GM19463 (cell line): ENCODE data around the gene SRF.
A peak's percentile ranks its signal among the peaks of the same experiment; 100 is the strongest.

ENCODE experiments used
- ATAC-seq: cut with Tn5 transposase; IDR thresholded peaks from one replicate; pipeline ENCODE4 v1.9.1; 2021; ENCODE audit warnings: mild to moderate bottlenecking, moderate library complexity; ENCODE audit not compliant: unreplicated experiment

SRF gene

GRCh38 chr6:43146709-43147688 lies 24.1 kb upstream of the SRF start:
- ATAC-seq: no peak

GRCh38 chr6:43147691-43148477 lies 23.2 kb upstream of the SRF start:
- no peak for ATAC-seq

- no peak for ATAC-seq
These were observed 21.8 kb upstream of the SRF start for GRCh38 chr6:43149265-43149664.

- ATAC-seq: no peak
These were observed 20.9 kb upstream of the SRF start for GRCh38 chr6:43150051-43150751.

- no peak for ATAC-seq
These were observed 11.5 kb upstream of the SRF start for GRCh38 chr6:43159599-43159998.

GRCh38 chr6:43163899-43164298 lies 7.2 kb upstream of the SRF start:
- ATAC-seq: no peak

- no peak for ATAC-seq
These were observed 595 bp upstream of the SRF start for GRCh38 chr6:43170417-43170930.

- ATAC-seq: no peak
These were observed 636 bp downstream of the SRF start for GRCh38 chr6:43171707-43172103.

GRCh38 chr6:43172104-43173007 lies 1.3 kb downstream of the SRF start:
- no peak for ATAC-seq

GRCh38 chr6:43173591-43174262 lies 2.7 kb downstream of the SRF start:
- ATAC-seq: no peak

- peak; percentile 70 for ATAC-seq
These were observed 3.4 kb downstream of the SRF start for GRCh38 chr6:43174263-43175112.

GRCh38 chr6:43175676-43176422 lies 4.8 kb downstream of the SRF start:
- no peak for ATAC-seq

- no peak for ATAC-seq
These were observed 5.3 kb downstream of the SRF start for GRCh38 chr6:43176423-43176786.

- ATAC-seq: no peak
These were observed 7.1 kb downstream of the SRF start for GRCh38 chr6:43178150-43178549.

GRCh38 chr6:43178951-43179830 lies 8.1 kb downstream of the SRF start:
- no peak for ATAC-seq

GRCh38 chr6:43180058-43180457 lies 9.0 kb downstream of the SRF start:
- no peak for ATAC-seq

GRCh38 chr6:43180985-43181384 lies 9.9 kb downstream of the SRF start:
- no peak for ATAC-seq
